ENCODE measurements around the gene TP63. TPM values are rescaled to one million over a fixed set of nuclear protein-coding genes. Genes with fewer than 3 reads are reported as not detected.

Gene TP63
- total RNA-seq, 1 donor from 2014 or later, result 144 TPM

- H3K4me3 ChIP-seq, result no peak overlapping the region
- DNase-seq (ENCODE audit: extremely low spot score in 2 of 2), result no peak
- no peak for TF ChIP-seq CTCF (IDR thresholded peaks at IDR 0.05)
- TF ChIP-seq POLR2A (IDR thresholded peaks at IDR 0.05), result no peak
- TF ChIP-seq POLR2AphosphoS5 (IDR thresholded peaks at IDR 0.05; ENCODE audit: insufficient read depth in 1 of 2, low read depth in 1 of 2), result no peak
- no peak overlapping the region for H3K27ac ChIP-seq
- H3K4me1 ChIP-seq, result no peaks in the 10 kb centered on the region
- no peaks in the 10 kb centered on the region for H3K27me3 ChIP-seq
- H3K36me3 ChIP-seq, result no peaks in the 10 kb centered on the region
- intact Hi-C loops (cut with DNase I), result no loop called here
- no peaks in the 10 kb centered on the region for H3K9me3 ChIP-seq
These were observed 265.3 kb downstream of the TP63 start for GRCh38 chr3:189896533-189896932.

GRCh38 chr3:189897406-189897805 is 266.2 kb downstream of the TP63 start:
- H3K27ac ChIP-seq, result no peak overlapping the region
- DNase-seq (ENCODE audit: extremely low spot score in 2 of 2), result no peak
- no peaks in the 10 kb centered on the region for H3K27me3 ChIP-seq
- no peak for TF ChIP-seq CTCF (IDR thresholded peaks at IDR 0.05)
- TF ChIP-seq POLR2A (IDR thresholded peaks at IDR 0.05), result no peak
- no peak for TF ChIP-seq POLR2AphosphoS5 (IDR thresholded peaks at IDR 0.05; ENCODE audit: insufficient read depth in 1 of 2, low read depth in 1 of 2)
- no peaks in the 10 kb centered on the region for H3K36me3 ChIP-seq
- no peak overlapping the region for H3K4me3 ChIP-seq
- H3K4me1 ChIP-seq, result no peaks in the 10 kb centered on the region
- intact Hi-C loops (cut with DNase I), result no loop called here
- no peaks in the 10 kb centered on the region for H3K9me3 ChIP-seq

- intact Hi-C loops (cut with DNase I), result no loop called here
- no peak overlapping the region for H3K27ac ChIP-seq
- no peak for DNase-seq (ENCODE audit: extremely low spot score in 2 of 2)
- no peaks in the 10 kb centered on the region for H3K27me3 ChIP-seq
- no peaks in the 10 kb centered on the region for H3K36me3 ChIP-seq
- peak in 1 of 2 donors; percentile 59 for TF ChIP-seq POLR2AphosphoS5 (IDR thresholded peaks at IDR 0.05; ENCODE audit: insufficient read depth in 1 of 2, low read depth in 1 of 2)
- TF ChIP-seq CTCF (IDR thresholded peaks at IDR 0.05), result no peak
- no peaks in the 10 kb centered on the region for H3K9me3 ChIP-seq
- H3K4me3 ChIP-seq, result no peak overlapping the region
- H3K4me1 ChIP-seq, result no peaks in the 10 kb centered on the region
These were observed 267.5 kb downstream of the TP63 start for GRCh38 chr3:189898559-189899153.

- Histone ChIP-seq H3K36me3 (no peaks in the 10 kb centered on the region), H3K9me3 (no peaks in the 10 kb centered on the region), H3K27me3 (no peaks in the 10 kb centered on the region), H3K27ac (no peak overlapping the region), H3K4me1 (no peaks in the 10 kb centered on the region), H3K4me3 (no peak overlapping the region)
- no peak for DNase-seq (ENCODE audit: extremely low spot score in 2 of 2)
- intact Hi-C loops (cut with DNase I), result no loop called here
- TF ChIP-seq POLR2A (IDR thresholded peaks at IDR 0.05) (no peak), CTCF (IDR thresholded peaks at IDR 0.05) (no peak), POLR2AphosphoS5 (IDR thresholded peaks at IDR 0.05; ENCODE audit: insufficient read depth in 1 of 2, low read depth in 1 of 2) (no peak)
These were observed 268.0 kb downstream of the TP63 start for GRCh38 chr3:189899186-189899585.

GRCh38 chr3:189900578-189900977 is 269.4 kb downstream of the TP63 start:
- H3K4me3 ChIP-seq, result no peak overlapping the region
- no peaks in the 10 kb centered on the region for H3K4me1 ChIP-seq
- H3K27ac ChIP-seq, result no peak overlapping the region
- intact Hi-C loops (cut with DNase I), result no loop called here
- no peaks in the 10 kb centered on the region for H3K9me3 ChIP-seq
- TF ChIP-seq POLR2AphosphoS5 (IDR thresholded peaks at IDR 0.05; ENCODE audit: insufficient read depth in 1 of 2, low read depth in 1 of 2) (peak in 1 of 2 donors; percentile 54), POLR2A (IDR thresholded peaks at IDR 0.05) (no peak), CTCF (IDR thresholded peaks at IDR 0.05) (no peak)
- no peaks in the 10 kb centered on the region for H3K36me3 ChIP-seq
- DNase-seq (ENCODE audit: extremely low spot score in 2 of 2), result no peak
- no peaks in the 10 kb centered on the region for H3K27me3 ChIP-seq
